HG03565 (cell line): ENCODE measurements around the gene PRAMEF17.
"Not testable (repeated sequence)": the region's sequence is repeated elsewhere in the genome, so short reads cannot be mapped to it uniquely, and the experiment has no call there.

Source experiments
- ATAC-seq: cut with Tn5 transposase; IDR thresholded peaks from one replicate; pipeline ENCODE4 v1.9.1; 2021; ENCODE audit warnings: mild to moderate bottlenecking, moderate library complexity; ENCODE audit not compliant: unreplicated experiment

PRAMEF17 gene

GRCh38 chr1:13439104-13439783, 49.8 kb downstream of the PRAMEF17 start:
- ATAC-seq, result not testable (repeated sequence)
